HFFc6 (cell line): ENCODE results near the gene THRB. TPM values are rescaled to one million over a fixed set of nuclear protein-coding genes. Genes with fewer than 3 reads are reported as not detected.

Source experiments
- DNase-seq: peaks from one replicate; pipeline ENCODE4 v3.0.0-alpha.2; 2018
- H3K27ac Mint-ChIP-seq: 2 replicates; pipeline ENCODE4 v1.8.0; 2020; ENCODE audit warnings: mild to moderate bottlenecking, mixed read lengths
- H3K27me3 Mint-ChIP-seq: 2 replicates; pipeline ENCODE4 v1.8.0; 2021; ENCODE audit warnings: mild to moderate bottlenecking, moderate library complexity, mixed read lengths; ENCODE audit not compliant: insufficient read depth
- H3K36me3 Mint-ChIP-seq: 2 replicates; pipeline ENCODE4 v1.8.0; 2021; ENCODE audit warnings: low read depth, mixed read lengths
- H3K4me1 Mint-ChIP-seq: 2 replicates; pipeline ENCODE4 v1.8.0; 2020; ENCODE audit warnings: low read depth, mixed read lengths
- H3K4me3 Mint-ChIP-seq: 2 replicates; pipeline ENCODE4 v1.8.0; 2020; ENCODE audit warnings: mild to moderate bottlenecking, moderate library complexity, mixed read lengths
- H3K9me3 Mint-ChIP-seq: 2 replicates; pipeline ENCODE4 v1.8.0; 2020; ENCODE audit warnings: mild to moderate bottlenecking, mixed read lengths
- CTCF ChIP-seq: fragments of 200-600 bp; sonication (generic); IDR thresholded peaks from 2 replicates; pipeline ENCODE4 v1.5.0; 2021; ENCODE audit warnings: antibody characterized with exemption, mild to moderate bottlenecking
- total RNA-seq, 6 experiments: library from RNA; stranded (reverse); fragmentation: NEBNext Ultra II Directional; extraction: Animal tissue kit (Norgen Biotek cat#: 25700); gene quantifications; 2 replicates in 1 of 6; 3 replicates in 5 of 6; pipeline ENCODE4 v1.2.3, GENCODE V29; 2021

THRB gene
- total RNA-seq, 6 experiments from 2014 or later: not detected

DNA sequence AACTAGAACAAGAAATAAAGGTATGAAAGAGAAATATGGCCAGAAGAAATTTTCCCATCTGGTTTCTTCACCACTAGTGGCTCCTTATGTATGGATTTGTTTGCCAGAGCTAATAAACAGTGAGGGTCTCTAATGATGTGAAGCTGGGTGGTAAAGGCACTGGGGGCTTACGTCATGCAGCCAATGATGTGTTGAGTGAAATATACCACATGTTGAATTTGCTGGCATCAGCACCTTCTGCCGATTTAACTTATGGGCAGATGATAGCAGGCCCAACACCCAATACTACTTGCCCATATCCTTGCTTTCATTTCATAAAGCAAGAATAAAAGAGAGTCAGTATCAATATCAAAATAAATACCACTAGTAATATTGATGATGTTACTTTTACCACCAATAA lies 133.0 kb downstream of the THRB start:
- no peak overlapping the region for H3K27ac Mint-ChIP-seq
- peaks cover 5% of the 10 kb centered on the region; the same call in 1 of the 2 replicates for H3K9me3 Mint-ChIP-seq
- DNase-seq: no peak
- TF ChIP-seq CTCF: no peak
- H3K4me1 Mint-ChIP-seq: peaks cover 11% of the 10 kb centered on the region; the same call in 1 of the 2 replicates
- H3K4me3 Mint-ChIP-seq: no peak overlapping the region
- no peaks in the 10 kb centered on the region; the same call in 1 of the 2 replicates for H3K36me3 Mint-ChIP-seq
- H3K27me3 Mint-ChIP-seq: no peaks in the 10 kb centered on the region

DNA sequence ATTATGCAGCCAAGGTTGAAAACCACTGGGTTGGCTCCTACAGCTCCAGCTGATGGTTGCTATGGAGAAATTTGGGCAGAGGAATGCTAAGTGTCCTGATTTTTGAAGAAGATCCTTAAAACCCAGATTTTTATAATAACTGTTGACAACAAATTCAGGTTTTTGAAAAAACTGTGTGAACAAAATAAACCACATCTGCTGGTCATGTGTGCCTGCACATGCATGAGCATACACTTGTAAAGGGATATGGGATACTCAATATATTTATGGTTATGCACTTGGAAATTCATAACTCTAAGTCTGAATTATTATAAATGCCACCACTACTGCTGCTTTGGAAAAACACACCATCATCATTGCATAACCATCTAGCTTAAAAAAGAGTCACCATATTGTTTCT lies 133.7 kb downstream of the THRB start:
- no peak overlapping the region for H3K4me3 Mint-ChIP-seq
- H3K4me1 Mint-ChIP-seq: peaks cover 11% of the 10 kb centered on the region; the same call in 1 of the 2 replicates
- H3K36me3 Mint-ChIP-seq: no peaks in the 10 kb centered on the region; the same call in 1 of the 2 replicates
- no peak for TF ChIP-seq CTCF
- no peaks in the 10 kb centered on the region for H3K27me3 Mint-ChIP-seq
- H3K9me3 Mint-ChIP-seq: peaks cover 5% of the 10 kb centered on the region; the same call in 1 of the 2 replicates
- DNase-seq: no peak
- H3K27ac Mint-ChIP-seq: no peak overlapping the region

- no peak for TF ChIP-seq CTCF
- Mint-ChIP-seq H3K27me3 (no peaks in the 10 kb centered on the region), H3K9me3 (peaks cover 5% of the 10 kb centered on the region; the same call in 1 of the 2 replicates), H3K4me1 (peaks cover 2% of the 10 kb centered on the region; the same call in 1 of the 2 replicates), H3K27ac (no peak overlapping the region), H3K36me3 (no peaks in the 10 kb centered on the region; the same call in 1 of the 2 replicates), H3K4me3 (no peak overlapping the region)
- DNase-seq: no peak
Measured at GRCh38 chr3:24359645-24360462, 134.8 kb downstream of the THRB start.

DNA sequence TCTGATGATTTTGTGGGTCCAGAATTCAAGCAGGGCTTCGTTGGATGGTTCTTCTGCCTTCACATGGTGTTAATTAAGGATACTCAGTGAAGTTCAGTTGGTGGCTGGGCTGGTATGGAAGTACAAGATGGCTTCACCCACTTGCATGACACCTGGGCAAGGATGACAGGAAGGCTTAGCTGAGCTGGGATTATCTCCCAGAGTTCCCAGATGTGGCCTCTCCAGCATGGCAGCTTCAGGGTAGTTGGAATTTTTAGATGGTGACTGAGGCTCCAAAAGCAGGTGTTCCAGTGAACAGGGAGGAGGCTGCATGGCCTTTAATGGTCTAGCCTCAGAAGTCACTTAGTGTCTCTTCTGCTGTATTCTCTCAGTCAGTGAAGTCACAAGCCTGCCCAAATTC lies 135.5 kb downstream of the THRB start:
- no peaks in the 10 kb centered on the region; the same call in 1 of the 2 replicates for H3K36me3 Mint-ChIP-seq
- no peak for DNase-seq
- TF ChIP-seq CTCF: no peak
- H3K27me3 Mint-ChIP-seq: no peaks in the 10 kb centered on the region
- no peak overlapping the region for H3K27ac Mint-ChIP-seq
- H3K4me1 Mint-ChIP-seq: no peaks in the 10 kb centered on the region
- no peak overlapping the region for H3K4me3 Mint-ChIP-seq
- peaks cover 9% of the 10 kb centered on the region; the same call in 1 of the 2 replicates for H3K9me3 Mint-ChIP-seq

GRCh38 chr3:24357635-24358034 lies 137.0 kb downstream of the THRB start:
- H3K27me3 Mint-ChIP-seq: no peaks in the 10 kb centered on the region
- peaks cover 9% of the 10 kb centered on the region; the same call in 1 of the 2 replicates for H3K9me3 Mint-ChIP-seq
- H3K27ac Mint-ChIP-seq: no peak overlapping the region
- no peak for TF ChIP-seq CTCF
- no peak overlapping the region for H3K4me3 Mint-ChIP-seq
- no peaks in the 10 kb centered on the region; the same call in 1 of the 2 replicates for H3K36me3 Mint-ChIP-seq
- DNase-seq: no peak
- H3K4me1 Mint-ChIP-seq: no peaks in the 10 kb centered on the region
